ENCODE data around the gene CDC42BPA.

- no peak for TF ChIP-seq CTCF (IDR thresholded peaks at IDR 0.05)
- TF ChIP-seq POLR2A (IDR thresholded peaks at IDR 0.05), result no peak
Measured at GRCh38 chr1:227349967-227350366, 31.7 kb upstream of the CDC42BPA start.
